Endothelial cell of umbilical vein (primary cell): Measurements from ENCODE around the gene OCEL1. TPM values are rescaled to one million over a fixed set of nuclear protein-coding genes. Genes with fewer than 3 reads are reported as not detected.

Experiments
- BruUV-seq: library from RNA; stranded (reverse); fragments of 400-500 nt; replicated peaks from 2 replicates; lab custom pipeline; 2021; lab: Mats Ljungman, UMichigan
- CTCF ChIA-PET: fragments of 300-600, 350-600 bp; sonication (Branson Sonifier 250); formaldehyde crosslinking; loops from one replicate; lab custom pipeline; 2021; ENCODE audit warnings: antibody characterized with exemption, inconsistent platforms; lab: Charles Lee
- POLR2A ChIA-PET: fragments of 300-600, 350-600 bp; sonication (Branson Sonifier 250); formaldehyde crosslinking; loops from one replicate; lab custom pipeline; 2021; ENCODE audit warnings: antibody characterized with exemption, inconsistent platforms; lab: Charles Lee
- DNase-seq: peaks from one replicate; pipeline ENCODE4 v3.0.0-alpha.2; 2011; ENCODE audit warnings: low read depth, low spot score
- FAIRE-seq: peaks from 2 replicates; lab custom pipeline; 2011; peaks lifted over from hg19 to GRCh38; lab: Jason Lieb, UNC
- H2AFZ ChIP-seq: 2 replicates; pipeline ENCODE4 v1.6.0; 2012; ENCODE audit warnings: low read depth, low read length, control low read depth, inconsistent platforms
- H3K27ac ChIP-seq: 2 replicates; pipeline ENCODE4 v1.5.1; 2011; ENCODE audit warnings: low read depth, mild to moderate bottlenecking, control low read depth, low read length, moderate library complexity; ENCODE audit not compliant: insufficient read depth
- H3K27me3 ChIP-seq, 2 experiments: 2 replicates each; pipeline versions ENCODE4 v1.6.0 to v1.6.1; 2011; ENCODE audit warnings: low read length in 2 of 2, mixed read lengths in 1 of 2; ENCODE audit not compliant: control insufficient read depth in 2 of 2, insufficient read depth in 2 of 2
- H3K36me3 ChIP-seq, 2 experiments: 2 replicates in 1 of 2; 3 replicates in 1 of 2; pipeline ENCODE4 v1.5.1; 2011; ENCODE audit warnings: low read length in 2 of 2, mild to moderate bottlenecking in 1 of 2, moderate library complexity in 1 of 2; ENCODE audit not compliant: control insufficient read depth in 2 of 2, insufficient read depth in 2 of 2; ENCODE audit errors: extremely low read depth in 1 of 2
- H3K4me1 ChIP-seq: 3 replicates; pipeline ENCODE4 v1.5.1; 2011; ENCODE audit warnings: mild to moderate bottlenecking, low read length; ENCODE audit not compliant: control insufficient read depth, insufficient read depth; ENCODE audit errors: extremely low read depth
- H3K4me2 ChIP-seq: 2 replicates; pipeline ENCODE4 v1.6.1; 2011; ENCODE audit warnings: low read length, control low read depth, mixed read lengths; ENCODE audit not compliant: insufficient read depth
- H3K4me3 ChIP-seq, 3 experiments: fragments of 200-600 bp in 1 of 3; sonication (generic), shearing (Covaris generic) in 1 of 3; replicated peaks in 1 of 3; 2 replicates each; pipeline ENCODE4 v1.5.1; 2011 to 2016; ENCODE audit warnings: control low read depth in 3 of 3, low read length in 3 of 3, mild to moderate bottlenecking in 2 of 3, inconsistent platforms in 1 of 3, low read depth in 1 of 3, moderate library complexity in 1 of 3; ENCODE audit not compliant: insufficient read depth in 1 of 3
- H3K79me2 ChIP-seq: 2 replicates; pipeline ENCODE4 v1.6.0; 2012; ENCODE audit warnings: low read length, inconsistent platforms; ENCODE audit not compliant: control insufficient read depth, insufficient read depth
- H3K9ac ChIP-seq: replicated peaks from 2 replicates; pipeline ENCODE3; 2011; ENCODE audit warnings: low read length, control low read depth; ENCODE audit not compliant: insufficient read depth; ENCODE audit errors: extremely low read depth
- H3K9me1 ChIP-seq: replicated peaks from 3 replicates; pipeline ENCODE4 v1.6.0; 2011; ENCODE audit warnings: mild to moderate bottlenecking, low read length; ENCODE audit not compliant: control insufficient read depth, insufficient read depth; ENCODE audit errors: extremely low read depth
- H3K9me3 ChIP-seq: replicated peaks from 2 replicates; pipeline ENCODE4 v1.5.1; 2012; ENCODE audit warnings: low read length, inconsistent platforms; ENCODE audit not compliant: control insufficient read depth, insufficient read depth
- H4K20me1 ChIP-seq: replicated peaks from 2 replicates; pipeline ENCODE3; 2011; ENCODE audit warnings: mild to moderate bottlenecking, low read length; ENCODE audit not compliant: control insufficient read depth, insufficient read depth; ENCODE audit errors: extremely low read depth
- EZH2 ChIP-seq: IDR thresholded peaks from 2 replicates; pipeline ENCODE4 v1.6.1; 2012; ENCODE audit warnings: borderline replicate concordance, low read depth, mild to moderate bottlenecking, moderate library complexity, low read length, inconsistent platforms; ENCODE audit not compliant: severe bottlenecking
- FOS ChIP-seq: IDR thresholded peaks from 2 replicates; pipeline ENCODE4 v1.6.1; 2011; ENCODE audit warnings: mild to moderate bottlenecking, low read length, moderate library complexity, borderline replicate concordance; ENCODE audit not compliant: insufficient read depth
- GATA2 ChIP-seq: IDR thresholded peaks from 2 replicates; pipeline ENCODE4 v1.7.0; 2011; ENCODE audit warnings: low read depth, mild to moderate bottlenecking, moderate library complexity, mixed read lengths, low read length; ENCODE audit not compliant: insufficient read length, insufficient read depth
- POLR2A ChIP-seq: IDR thresholded peaks from 2 replicates; pipeline ENCODE4 v1.6.1; 2012; ENCODE audit warnings: low read depth, mild to moderate bottlenecking, control low read depth, low read length
- POLR2AphosphoS5 ChIP-seq: IDR thresholded peaks from 2 replicates; pipeline ENCODE4 v1.6.1; 2012; ENCODE audit warnings: low read depth, mild to moderate bottlenecking, control low read depth, low read length, moderate library complexity; ENCODE audit not compliant: insufficient read depth
- dilution Hi-C: fragments of 300-500 bp; cut with MboI; formaldehyde crosslinking; loops from one replicate; pipeline ENCODE4 v1.15.0; 2019; ENCODE audit warnings: low sequenced_read_pairs; ENCODE audit not compliant: extremely low pct_ligation_motif_present
- intact Hi-C: fragments of 100-400 bp; cut with micrococcal nuclease; formaldehyde crosslinking; loops from one replicate; pipeline ENCODE4 v1.10.0; 2022
- polyA plus RNA-seq, 4 experiments: library from polyadenylated mRNA; depleted of rRNA in 3 of 4; stranded (reverse) in 3 of 4; unstranded in 1 of 4; fragments of >200 nt; gene quantifications; 2 replicates each; pipeline versions ENCODE4 v1.2.1 to v1.2.3, GENCODE V29; 2011 to 2012; ENCODE audit warnings: missing spikeins in 1 of 4
- total RNA-seq: library from RNA; stranded (reverse); gene quantifications from 2 replicates; pipeline ENCODE4 v1.2.3, GENCODE V29; 2021
- TF ChIP-seq, protein P1 (sequence below), 2 donors: IDR thresholded peaks; 1 replicate in 1 of 2; 2 replicates in 1 of 2; pipeline ENCODE4 v1.5.1; 2011; ENCODE audit warnings: low read length in 2 of 2, mild to moderate bottlenecking in 2 of 2, moderate library complexity in 2 of 2, control low read depth in 1 of 2, inconsistent platforms in 1 of 2, low read depth in 1 of 2; ENCODE audit not compliant: insufficient read depth in 1 of 2; ENCODE audit errors: extremely low read depth in 1 of 2
- TF ChIP-seq, protein P2 (sequence below): IDR thresholded peaks from 2 replicates; pipeline ENCODE4 v1.6.1; 2011; ENCODE audit not compliant: insufficient read depth, insufficient read length

OCEL1 gene
- total and polyA plus RNA-seq, 2 donors (not counting 3 experiments of a cell fraction or from before 2014, with no cell fraction given) = 7.4 to 13.0 TPM

DNA sequence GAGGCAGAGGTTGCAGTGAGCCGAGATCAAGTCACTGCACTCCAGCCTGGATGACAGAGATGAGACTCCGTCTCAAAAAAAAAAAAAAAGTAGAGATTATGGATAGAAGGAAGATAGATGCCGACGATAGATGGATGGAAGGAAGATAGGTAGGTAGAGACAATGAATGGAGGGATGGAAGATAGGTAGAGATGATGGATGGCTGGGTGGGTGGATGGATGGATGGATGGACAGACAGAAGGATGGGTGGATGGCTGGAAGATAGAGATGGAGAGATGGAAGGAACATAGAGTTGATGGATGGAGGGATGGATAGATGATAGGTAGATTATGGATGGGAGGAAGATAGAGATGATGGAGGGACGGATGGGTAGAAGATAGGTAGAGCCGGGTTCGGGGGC lies 29.4 kb upstream of the OCEL1 start:
- POLR2A ChIA-PET = no interaction called here
- no peak overlapping the region for H3K4me2 ChIP-seq
- H3K27me3 ChIP-seq = no peaks in the 10 kb centered on the region
- peaks cover 10 to 56% of the 10 kb centered on the region in 2 experiments for H3K36me3 ChIP-seq
- H3K4me3 ChIP-seq = no peak overlapping the region
- CTCF ChIA-PET = no interaction called here
- H3K9me1 ChIP-seq = no peaks in the 10 kb centered on the region
- no TSS peak for BruUV-seq
- intact Hi-C loops = no loop called here
- TF ChIP-seq POLR2AphosphoS5 = no peak
- TF ChIP-seq, protein P1, sequence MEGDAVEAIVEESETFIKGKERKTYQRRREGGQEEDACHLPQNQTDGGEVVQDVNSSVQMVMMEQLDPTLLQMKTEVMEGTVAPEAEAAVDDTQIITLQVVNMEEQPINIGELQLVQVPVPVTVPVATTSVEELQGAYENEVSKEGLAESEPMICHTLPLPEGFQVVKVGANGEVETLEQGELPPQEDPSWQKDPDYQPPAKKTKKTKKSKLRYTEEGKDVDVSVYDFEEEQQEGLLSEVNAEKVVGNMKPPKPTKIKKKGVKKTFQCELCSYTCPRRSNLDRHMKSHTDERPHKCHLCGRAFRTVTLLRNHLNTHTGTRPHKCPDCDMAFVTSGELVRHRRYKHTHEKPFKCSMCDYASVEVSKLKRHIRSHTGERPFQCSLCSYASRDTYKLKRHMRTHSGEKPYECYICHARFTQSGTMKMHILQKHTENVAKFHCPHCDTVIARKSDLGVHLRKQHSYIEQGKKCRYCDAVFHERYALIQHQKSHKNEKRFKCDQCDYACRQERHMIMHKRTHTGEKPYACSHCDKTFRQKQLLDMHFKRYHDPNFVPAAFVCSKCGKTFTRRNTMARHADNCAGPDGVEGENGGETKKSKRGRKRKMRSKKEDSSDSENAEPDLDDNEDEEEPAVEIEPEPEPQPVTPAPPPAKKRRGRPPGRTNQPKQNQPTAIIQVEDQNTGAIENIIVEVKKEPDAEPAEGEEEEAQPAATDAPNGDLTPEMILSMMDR (IDR thresholded peaks at IDR 0.05; ENCODE audit: extremely low read depth in 1 of 2, insufficient read depth in 1 of 2, low read depth in 1 of 2, low read length in 2 of 2) = no peak
- no peak for TF ChIP-seq FOS
- no peak for TF ChIP-seq GATA2
- TF ChIP-seq EZH2 = no peak
- TF ChIP-seq, protein P2, sequence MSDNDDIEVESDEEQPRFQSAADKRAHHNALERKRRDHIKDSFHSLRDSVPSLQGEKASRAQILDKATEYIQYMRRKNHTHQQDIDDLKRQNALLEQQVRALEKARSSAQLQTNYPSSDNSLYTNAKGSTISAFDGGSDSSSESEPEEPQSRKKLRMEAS = no peak
- TF ChIP-seq POLR2A = no peak
- FAIRE-seq (no peak), DNase-seq (no peak)
- no peaks in the 10 kb centered on the region for H3K79me2 ChIP-seq
- no peaks in the 10 kb centered on the region for H4K20me1 ChIP-seq
- no peak overlapping the region for H3K9ac ChIP-seq
- H3K4me1 ChIP-seq = no peaks in the 10 kb centered on the region
- H3K27ac ChIP-seq = no peak overlapping the region
- dilution Hi-C loops = no loop called here
- H2AFZ ChIP-seq = no peak overlapping the region
- no peaks in the 10 kb centered on the region for H3K9me3 ChIP-seq
